MCF 10A (cell line): ENCODE measurements around the gene HSP90AB1. TPM values are rescaled to one million over a fixed set of nuclear protein-coding genes. Genes with fewer than 3 reads are reported as not detected.

Experiments used
- BruUV-seq: library from RNA; stranded (reverse); fragments of 400-500 nt; replicated peaks from 2 replicates; lab custom pipeline; 2021; lab: Mats Ljungman, UMichigan
- CTCF ChIA-PET: fragments of 300-600 bp; sonication (Branson Sonifier 250); formaldehyde crosslinking; extraction: SDS; loops from one replicate; lab custom pipeline; 2021; ENCODE audit warnings: antibody characterized with exemption, inconsistent platforms; lab: Yijun Ruan, JAX
- POLR2A ChIA-PET: fragments of 300-600, 350-650 bp; sonication (Branson Sonifier 250); formaldehyde crosslinking; extraction: SDS; loops from one replicate; lab custom pipeline; 2020; ENCODE audit warnings: antibody characterized with exemption, inconsistent platforms; lab: Yijun Ruan, JAX
- DNase-seq: peaks from one replicate; pipeline ENCODE4 v3.0.0-alpha.2; 2018; ENCODE audit not compliant: unreplicated experiment
- H3K27ac Mint-ChIP-seq: one replicate; pipeline ENCODE4 v1.8.0; 2022; ENCODE audit warnings: mild to moderate bottlenecking, low read depth, mixed read lengths; ENCODE audit not compliant: unreplicated experiment
- H3K27me3 Mint-ChIP-seq: one replicate; pipeline ENCODE4 v1.8.0; 2022; ENCODE audit warnings: mixed read lengths; ENCODE audit not compliant: insufficient read depth, unreplicated experiment
- H3K36me3 Mint-ChIP-seq: one replicate; pipeline ENCODE4 v1.8.0; 2022; ENCODE audit warnings: mild to moderate bottlenecking, moderate library complexity, mixed read lengths; ENCODE audit not compliant: insufficient read depth, unreplicated experiment
- H3K4me1 Mint-ChIP-seq: one replicate; pipeline ENCODE4 v1.8.0; 2022; ENCODE audit warnings: mixed read lengths; ENCODE audit not compliant: insufficient read depth, unreplicated experiment
- H3K4me3 Mint-ChIP-seq: one replicate; pipeline ENCODE4 v1.8.0; 2022; ENCODE audit warnings: mild to moderate bottlenecking, moderate library complexity, mixed read lengths; ENCODE audit not compliant: unreplicated experiment
- H3K9me3 Mint-ChIP-seq: one replicate; pipeline ENCODE4 v1.8.0; 2022; ENCODE audit warnings: mixed read lengths; ENCODE audit not compliant: unreplicated experiment
- intact Hi-C: fragments of 100-400 bp; cut with micrococcal nuclease; formaldehyde crosslinking; loops from 2 replicates; pipeline ENCODE4 v1.14.1; 2022
- total RNA-seq: library from RNA; stranded (reverse); gene quantifications from 2 replicates; pipeline ENCODE4 v1.2.3, GENCODE V29; 2022
- TF ChIP-seq, protein P1 (sequence below): fragments of 200-600 bp; IDR thresholded peaks from one replicate; pipeline ENCODE4 v1.8.0; 2022; ENCODE audit warnings: antibody characterized with exemption, mild to moderate bottlenecking; ENCODE audit not compliant: unreplicated experiment

HSP90AB1 gene
- total RNA-seq, 1 experiment from 2014 or later = 577 TPM

- Mint-ChIP-seq H3K9me3 (no peaks in the 10 kb centered on the region), H3K27me3 (no peaks in the 10 kb centered on the region), H3K4me3 (peak overlapping the region; percentile 48), H3K4me1 (peaks cover 25% of the 10 kb centered on the region), H3K36me3 (no peaks in the 10 kb centered on the region), H3K27ac (no peak overlapping the region)
- TF ChIP-seq, protein P1, sequence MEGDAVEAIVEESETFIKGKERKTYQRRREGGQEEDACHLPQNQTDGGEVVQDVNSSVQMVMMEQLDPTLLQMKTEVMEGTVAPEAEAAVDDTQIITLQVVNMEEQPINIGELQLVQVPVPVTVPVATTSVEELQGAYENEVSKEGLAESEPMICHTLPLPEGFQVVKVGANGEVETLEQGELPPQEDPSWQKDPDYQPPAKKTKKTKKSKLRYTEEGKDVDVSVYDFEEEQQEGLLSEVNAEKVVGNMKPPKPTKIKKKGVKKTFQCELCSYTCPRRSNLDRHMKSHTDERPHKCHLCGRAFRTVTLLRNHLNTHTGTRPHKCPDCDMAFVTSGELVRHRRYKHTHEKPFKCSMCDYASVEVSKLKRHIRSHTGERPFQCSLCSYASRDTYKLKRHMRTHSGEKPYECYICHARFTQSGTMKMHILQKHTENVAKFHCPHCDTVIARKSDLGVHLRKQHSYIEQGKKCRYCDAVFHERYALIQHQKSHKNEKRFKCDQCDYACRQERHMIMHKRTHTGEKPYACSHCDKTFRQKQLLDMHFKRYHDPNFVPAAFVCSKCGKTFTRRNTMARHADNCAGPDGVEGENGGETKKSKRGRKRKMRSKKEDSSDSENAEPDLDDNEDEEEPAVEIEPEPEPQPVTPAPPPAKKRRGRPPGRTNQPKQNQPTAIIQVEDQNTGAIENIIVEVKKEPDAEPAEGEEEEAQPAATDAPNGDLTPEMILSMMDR = no peak
- CTCF ChIA-PET = interaction anchor here (0.7 kb wide), 1 partner anchor 9 kb away, joined by 3 read pairs; no protein-coding TSS in a partner anchor
- DNase-seq = no peak
- BruUV-seq = no TSS peak
- intact Hi-C loops = no loop called here
- POLR2A ChIA-PET = no interaction called here
Observed at GRCh38 chr6:44219053-44219814, 27.7 kb upstream of the HSP90AB1 start.

DNA sequence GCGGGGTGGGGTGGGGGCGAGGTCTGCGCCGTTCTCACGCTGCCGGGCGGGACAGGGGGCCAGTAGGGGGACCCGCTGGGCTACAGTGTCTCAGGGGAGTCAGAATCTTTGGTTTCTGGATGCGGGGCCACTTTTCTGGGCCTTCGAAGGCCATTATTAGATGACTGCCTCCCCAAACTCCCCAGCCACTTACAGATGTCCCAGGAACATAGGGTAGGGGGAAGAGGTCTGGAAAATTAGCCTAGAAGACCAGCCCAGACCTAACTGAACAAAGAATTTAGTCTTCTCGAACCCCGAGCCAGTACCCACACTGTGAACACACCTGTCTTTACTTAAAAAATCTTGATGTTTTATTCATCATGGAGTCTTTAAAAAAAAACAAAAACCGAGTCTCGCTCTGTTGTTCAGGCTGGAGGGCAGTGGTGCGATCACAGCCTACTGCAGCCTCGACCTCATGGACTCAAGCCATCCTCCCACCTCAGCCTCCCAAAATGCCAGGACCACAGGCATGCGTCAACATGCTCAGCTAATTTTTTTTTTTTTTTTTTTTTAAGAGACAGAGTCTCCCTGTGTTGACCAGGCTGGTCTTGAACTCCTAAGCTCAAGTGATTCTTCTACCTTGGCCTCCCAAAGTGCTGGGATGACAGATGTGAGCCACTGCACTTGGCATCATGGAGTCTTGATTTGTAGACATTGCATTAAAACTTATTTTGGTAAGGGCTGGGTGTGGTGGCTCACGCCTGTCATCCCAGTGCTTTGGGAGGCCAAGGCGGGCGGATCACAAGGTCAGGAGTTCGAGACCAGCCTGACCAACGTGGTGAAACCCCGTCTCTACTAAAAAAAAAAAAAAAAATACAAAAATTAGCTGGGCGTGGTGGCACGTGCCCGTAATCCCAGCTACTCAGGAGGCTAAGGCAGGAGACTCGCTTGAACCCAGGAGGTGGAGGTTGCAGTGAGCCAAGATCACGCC, 26.8 kb upstream of the HSP90AB1 start:
- Mint-ChIP-seq H3K4me3 (peak overlapping the region; percentile 48), H3K27me3 (no peaks in the 10 kb centered on the region), H3K36me3 (no peaks in the 10 kb centered on the region), H3K4me1 (peaks cover 33% of the 10 kb centered on the region), H3K9me3 (no peaks in the 10 kb centered on the region), H3K27ac (no peak overlapping the region)
- ChIA-PET POLR2A (interaction anchor here (1.6 to 2.0 kb wide), 2 partner anchors 17 to 37 kb away, joined by 6 to 14 read pairs; partner anchors contain the start of gene SLC35B2), CTCF (interaction anchor here (0.6 to 0.8 kb wide), 2 partner anchors 118 to 447 kb away, joined by 3 to 4 read pairs; no protein-coding TSS in a partner anchor)
- intact Hi-C loops = loop anchor here (2.0 kb wide), 1 partner anchor 47 kb away; no protein-coding TSS in a partner anchor
- TF ChIP-seq, protein P1 = no peak
- DNase-seq = no peak
- BruUV-seq = no TSS peak

DNA sequence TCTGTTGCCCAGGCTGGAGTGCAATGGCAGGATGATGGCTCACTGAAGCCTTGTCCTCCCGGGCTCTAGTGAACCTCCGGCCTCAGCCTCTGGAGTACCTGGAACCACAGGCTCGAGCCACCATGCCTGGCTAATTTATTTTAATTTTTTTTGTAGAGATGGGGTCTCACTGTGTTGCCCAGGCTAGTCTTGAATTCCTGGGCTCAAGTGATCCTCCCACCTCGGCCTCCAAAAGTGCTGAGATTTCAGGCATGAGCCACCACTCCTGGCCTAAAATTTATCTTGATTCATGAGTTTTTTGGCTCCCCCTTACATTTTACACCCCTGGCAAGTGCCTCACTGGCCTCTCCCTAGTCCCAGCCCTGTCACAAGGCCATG, 26.0 kb upstream of the HSP90AB1 start:
- no peaks in the 10 kb centered on the region for H3K36me3 Mint-ChIP-seq
- POLR2A ChIA-PET = interaction anchor here (1.2 to 5.4 kb wide), 5 partner anchors 15 to 36 kb away, joined by 5 to 62 read pairs (median 8); partner anchors contain the start of genes HSP90AB1 and SLC35B2
- H3K27ac Mint-ChIP-seq = peak overlapping the region; percentile 89
- intact Hi-C loops = loop anchor here (1.0 to 2.0 kb wide), 3 partner anchors 16 to 48 kb away; partner anchors contain the start of gene SLC35B2
- peak overlapping the region; percentile 47 for H3K4me3 Mint-ChIP-seq
- TF ChIP-seq, protein P1 = no peak
- H3K27me3 Mint-ChIP-seq = no peaks in the 10 kb centered on the region
- H3K4me1 Mint-ChIP-seq = peaks cover 33% of the 10 kb centered on the region
- CTCF ChIA-PET = interaction anchor here (0.6 to 6.0 kb wide), 15 partner anchors 13 to 448 kb away, joined by 3 to 52 read pairs (median 4); partner anchors contain the start of gene SLC35B2
- DNase-seq = no peak
- H3K9me3 Mint-ChIP-seq = no peaks in the 10 kb centered on the region
- no TSS peak for BruUV-seq
